ENCODE measurements around the gene PRRX2.

Gene PRRX2

DNA sequence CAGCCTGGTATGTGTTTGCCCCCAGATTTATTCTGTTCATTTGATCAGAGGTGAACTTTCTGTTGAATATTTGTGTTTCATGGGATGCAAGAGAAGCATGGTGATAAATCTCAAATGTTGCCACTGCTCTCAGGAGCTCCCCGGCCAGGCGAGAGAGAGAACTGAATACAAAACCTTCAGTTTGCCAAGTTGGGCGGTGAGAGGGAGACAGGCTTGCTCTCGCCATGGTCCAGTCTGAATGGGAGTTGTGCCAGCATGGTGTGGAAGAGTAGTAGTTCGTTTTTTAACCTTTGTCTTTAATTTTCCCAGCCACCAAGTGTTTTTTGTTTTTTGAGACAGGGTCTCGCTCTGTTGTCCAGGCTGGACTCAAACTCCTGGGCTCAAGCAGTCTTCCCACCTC, 36.7 kb upstream of the PRRX2 start:
- ChIA-PET CTCF (no interaction called here), POLR2A (no interaction called here)
- DNase-seq (ENCODE audit: extremely low spot score) = no peak
- no peak for TF ChIP-seq SUZ12 (IDR thresholded peaks at IDR 0.05)
- TF ChIP-seq FOXA1 (IDR thresholded peaks at IDR 0.05) = no peak
- TF ChIP-seq BHLHE40 (IDR thresholded peaks at IDR 0.05; ENCODE audit: borderline replicate concordance) = no peak
- TF ChIP-seq LEF1 (IDR thresholded peaks at IDR 0.05; ENCODE audit: borderline replicate concordance) = no peak

DNA sequence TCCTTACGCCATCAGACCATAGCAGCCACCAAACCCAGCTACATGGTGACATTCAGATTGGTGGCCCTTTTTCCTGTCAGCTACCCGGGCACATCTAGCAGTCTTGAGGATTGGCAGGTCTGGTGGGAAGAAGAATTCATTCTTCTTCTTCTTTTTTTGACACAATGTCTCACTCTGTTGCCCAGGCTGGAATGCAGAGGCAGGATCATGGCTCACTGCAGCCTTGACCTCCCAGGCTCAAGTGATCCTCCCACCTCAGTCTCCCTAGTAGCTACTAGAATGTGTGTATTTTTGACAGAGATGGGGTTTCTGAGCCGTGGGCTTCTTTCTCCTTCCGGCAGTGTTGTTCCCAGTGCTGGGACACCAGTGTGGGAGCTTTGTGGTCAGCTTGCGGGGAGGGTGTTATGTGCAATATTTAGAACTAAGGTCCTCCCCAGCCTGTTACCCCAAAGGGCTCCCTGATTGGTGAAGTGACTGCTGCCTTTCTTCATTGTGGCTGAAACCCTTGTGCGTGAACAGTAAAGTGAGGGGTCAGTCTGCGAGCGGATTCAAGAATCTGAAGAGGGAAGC, 36.1 kb upstream of the PRRX2 start:
- CTCF ChIA-PET = interaction anchor here (1.9 kb wide), 1 partner anchor 10 kb away, joined by 6 read pairs; no protein-coding TSS in a partner anchor
- no peak for DNase-seq (ENCODE audit: extremely low spot score)
- TF ChIP-seq FOXA1 (IDR thresholded peaks at IDR 0.05) (no peak), SP1 (IDR thresholded peaks at IDR 0.05) (no peak), TARDBP (IDR thresholded peaks at IDR 0.05) (no peak), BHLHE40 (IDR thresholded peaks at IDR 0.05; ENCODE audit: borderline replicate concordance) (no peak), SUZ12 (IDR thresholded peaks at IDR 0.05) (no peak), ARNT (IDR thresholded peaks at IDR 0.05) (no peak), FOXK2 (IDR thresholded peaks at IDR 0.05) (no peak), ELF4 (IDR thresholded peaks at IDR 0.05) (no peak)
- POLR2A ChIA-PET = no interaction called here

DNA sequence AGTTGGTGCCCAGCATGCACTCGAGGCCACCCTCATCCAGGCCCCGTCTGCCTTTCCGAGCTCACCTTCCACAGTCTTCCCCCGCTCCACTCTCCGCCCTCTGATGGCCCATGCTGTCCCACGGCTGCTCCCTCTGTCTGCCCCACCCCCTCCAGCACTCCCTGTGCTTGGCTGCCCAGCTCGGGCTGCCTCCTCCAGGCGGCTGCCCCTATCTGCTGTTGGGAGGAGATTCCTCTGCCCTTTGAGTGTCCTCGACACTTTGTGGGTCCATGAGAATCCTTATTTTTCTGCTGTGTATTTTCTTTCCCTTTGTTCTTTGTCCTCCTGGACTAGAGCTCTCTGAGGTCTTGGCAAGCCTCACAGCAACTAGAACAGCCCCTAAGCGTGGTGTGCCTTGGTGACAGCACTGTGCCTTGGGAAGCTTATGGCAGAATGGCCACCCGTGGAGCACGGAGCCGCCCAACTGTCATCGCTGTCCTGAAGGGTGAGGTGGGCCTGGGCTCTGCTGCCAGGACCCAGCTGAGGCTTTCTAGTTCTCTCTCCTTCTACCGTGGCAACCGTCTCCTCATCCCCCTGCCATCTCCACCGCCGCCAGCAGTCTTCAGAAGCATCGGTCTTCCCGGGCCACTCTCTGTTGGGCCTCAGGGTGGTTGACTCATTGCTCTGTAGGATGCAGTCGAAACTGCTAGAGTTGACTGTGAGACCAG, 34.3 kb upstream of the PRRX2 start:
- TF ChIP-seq SUZ12 (IDR thresholded peaks at IDR 0.05) (no peak), TARDBP (IDR thresholded peaks at IDR 0.05) (no peak), FOXA1 (IDR thresholded peaks at IDR 0.05) (no peak), BHLHE40 (IDR thresholded peaks at IDR 0.05; ENCODE audit: borderline replicate concordance) (no peak), ELF4 (IDR thresholded peaks at IDR 0.05) (no peak), L3MBTL2 (conservative IDR thresholded peaks at IDR 0.05) (no peak), FOXM1 (IDR thresholded peaks at IDR 0.05; ENCODE audit: borderline replicate concordance) (no peak), ARNT (IDR thresholded peaks at IDR 0.05) (no peak), NFRKB (IDR thresholded peaks at IDR 0.05) (no peak), SP1 (IDR thresholded peaks at IDR 0.05) (no peak), HDGF (IDR thresholded peaks at IDR 0.05; ENCODE audit: borderline replicate concordance) (no peak), LEF1 (IDR thresholded peaks at IDR 0.05; ENCODE audit: borderline replicate concordance) (no peak), ZNF384 (IDR thresholded peaks at IDR 0.05) (no peak), FOXK2 (IDR thresholded peaks at IDR 0.05) (no peak)
- TF ChIP-seq, protein P1, sequence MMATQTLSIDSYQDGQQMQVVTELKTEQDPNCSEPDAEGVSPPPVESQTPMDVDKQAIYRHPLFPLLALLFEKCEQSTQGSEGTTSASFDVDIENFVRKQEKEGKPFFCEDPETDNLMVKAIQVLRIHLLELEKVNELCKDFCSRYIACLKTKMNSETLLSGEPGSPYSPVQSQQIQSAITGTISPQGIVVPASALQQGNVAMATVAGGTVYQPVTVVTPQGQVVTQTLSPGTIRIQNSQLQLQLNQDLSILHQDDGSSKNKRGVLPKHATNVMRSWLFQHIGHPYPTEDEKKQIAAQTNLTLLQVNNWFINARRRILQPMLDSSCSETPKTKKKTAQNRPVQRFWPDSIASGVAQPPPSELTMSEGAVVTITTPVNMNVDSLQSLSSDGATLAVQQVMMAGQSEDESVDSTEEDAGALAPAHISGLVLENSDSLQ (IDR thresholded peaks at IDR 0.05) = no peak
- POLR2A ChIA-PET = no interaction called here
- DNase-seq (ENCODE audit: extremely low spot score) = no peak
- CTCF ChIA-PET = interaction anchor here (1.0 to 1.9 kb wide), 2 partner anchors 8 to 499 kb away, joined by 3 to 6 read pairs; no protein-coding TSS in a partner anchor

DNA sequence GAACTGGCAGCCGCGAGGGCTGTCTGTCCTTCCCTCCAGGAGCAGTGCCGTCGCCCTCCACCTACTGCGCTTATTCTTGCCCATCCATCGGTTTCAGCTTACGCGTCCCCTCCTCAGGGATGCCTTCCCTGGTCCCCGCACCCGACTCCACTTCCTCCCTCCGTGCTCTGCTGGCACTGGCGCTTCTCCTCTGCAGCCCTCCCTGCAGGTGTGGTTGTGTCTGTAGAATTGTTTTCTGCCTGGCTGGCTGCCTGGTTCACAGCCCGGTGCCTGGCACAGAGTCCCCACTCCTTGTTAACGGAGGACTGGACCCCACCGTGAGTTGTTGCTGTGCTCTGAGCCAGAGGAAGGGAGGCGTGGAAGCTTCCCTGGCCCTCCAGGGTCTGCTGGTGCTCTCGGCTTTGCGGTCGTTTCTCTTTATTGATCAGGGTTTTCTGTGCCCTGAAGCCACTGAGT, 33.7 kb upstream of the PRRX2 start:
- CTCF ChIA-PET = no interaction called here
- POLR2A ChIA-PET = no interaction called here
- no peak for DNase-seq (ENCODE audit: extremely low spot score)
- no peak for TF ChIP-seq ZNF384 (IDR thresholded peaks at IDR 0.05)
- TF ChIP-seq FOXM1 (IDR thresholded peaks at IDR 0.05; ENCODE audit: borderline replicate concordance) = no peak

DNA sequence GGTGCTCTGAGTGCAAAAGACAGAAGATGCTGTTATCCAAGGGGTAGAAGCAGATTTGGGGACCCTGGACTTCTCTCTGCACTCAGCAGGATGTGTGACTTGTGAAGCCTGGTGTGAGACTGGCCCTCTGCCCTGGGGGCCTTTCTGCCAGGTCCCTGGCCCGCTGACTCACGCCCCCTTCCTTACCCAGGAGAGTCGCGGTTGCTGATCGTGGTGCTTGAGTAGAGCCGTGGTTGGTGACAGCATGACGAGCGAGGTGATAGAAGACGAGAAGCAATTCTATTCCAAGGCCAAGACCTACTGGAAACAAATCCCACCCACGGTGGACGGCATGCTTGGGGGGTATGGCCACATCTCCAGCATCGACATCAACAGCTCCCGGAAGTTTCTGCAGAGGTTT, 33.0 kb upstream of the PRRX2 start:
- CTCF ChIA-PET = interaction anchor here (1.2 kb wide), 1 partner anchor 8 kb away, joined by 3 read pairs; no protein-coding TSS in a partner anchor
- TF ChIP-seq FOXA1 (IDR thresholded peaks at IDR 0.05) = no peak
- no peak for TF ChIP-seq FOXK2 (IDR thresholded peaks at IDR 0.05)
- TF ChIP-seq SUZ12 (IDR thresholded peaks at IDR 0.05) = no peak
- TF ChIP-seq SP1 (IDR thresholded peaks at IDR 0.05) = no peak
- no peak for TF ChIP-seq FOXM1 (IDR thresholded peaks at IDR 0.05; ENCODE audit: borderline replicate concordance)
- no peak for TF ChIP-seq ELF4 (IDR thresholded peaks at IDR 0.05)
- TF ChIP-seq CTBP1 (IDR thresholded peaks at IDR 0.05; ENCODE audit: borderline replicate concordance) = no peak
- no peak for TF ChIP-seq ARNT (IDR thresholded peaks at IDR 0.05)
- no peak for TF ChIP-seq ZNF384 (IDR thresholded peaks at IDR 0.05)
- no peak for TF ChIP-seq NFRKB (IDR thresholded peaks at IDR 0.05)
- TF ChIP-seq L3MBTL2 (conservative IDR thresholded peaks at IDR 0.05) = no peak
- TF ChIP-seq LEF1 (IDR thresholded peaks at IDR 0.05; ENCODE audit: borderline replicate concordance) = no peak
- no peak for TF ChIP-seq TARDBP (IDR thresholded peaks at IDR 0.05)
- TF ChIP-seq BHLHE40 (IDR thresholded peaks at IDR 0.05; ENCODE audit: borderline replicate concordance) = no peak
- TF ChIP-seq, protein P1 (IDR thresholded peaks at IDR 0.05) = no peak
- DNase-seq (ENCODE audit: extremely low spot score) = no peak
- POLR2A ChIA-PET = no interaction called here

DNA sequence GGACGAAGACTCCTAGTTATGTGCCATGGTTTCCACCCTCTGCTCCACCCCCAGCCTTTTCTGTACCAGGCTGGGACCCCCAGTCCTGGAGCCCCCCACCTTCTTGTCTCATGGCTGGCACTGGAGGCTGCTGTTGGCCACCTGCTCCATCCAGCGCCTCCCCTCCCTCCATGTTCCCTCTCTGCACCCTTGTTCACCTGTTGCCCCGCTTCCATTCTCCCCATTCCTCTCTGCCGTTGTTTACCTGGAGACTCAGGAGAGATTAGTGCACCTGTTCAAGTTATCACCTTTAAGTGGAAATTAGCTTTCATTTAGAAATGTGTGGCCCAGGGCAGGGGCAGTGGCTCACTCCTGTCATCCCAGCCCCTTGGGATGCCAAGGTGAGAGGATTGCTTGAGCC, 32.2 kb upstream of the PRRX2 start:
- ChIA-PET POLR2A (no interaction called here), CTCF (interaction anchor here (0.6 to 1.2 kb wide), 2 partner anchors 9 to 94 kb away, joined by 3 to 5 read pairs; no protein-coding TSS in a partner anchor)
- TF ChIP-seq CTBP1 (IDR thresholded peaks at IDR 0.05; ENCODE audit: borderline replicate concordance) = no peak
- TF ChIP-seq ELF4 (IDR thresholded peaks at IDR 0.05) = no peak
- TF ChIP-seq ZNF384 (IDR thresholded peaks at IDR 0.05) = no peak
- no peak for TF ChIP-seq FOXK2 (IDR thresholded peaks at IDR 0.05)
- TF ChIP-seq SP1 (IDR thresholded peaks at IDR 0.05) = no peak
- no peak for TF ChIP-seq TARDBP (IDR thresholded peaks at IDR 0.05)
- TF ChIP-seq HDGF (IDR thresholded peaks at IDR 0.05; ENCODE audit: borderline replicate concordance) = no peak
- TF ChIP-seq SUZ12 (IDR thresholded peaks at IDR 0.05) = no peak
- no peak for TF ChIP-seq BHLHE40 (IDR thresholded peaks at IDR 0.05; ENCODE audit: borderline replicate concordance)
- no peak for TF ChIP-seq ARNT (IDR thresholded peaks at IDR 0.05)
- no peak for TF ChIP-seq FOXA1 (IDR thresholded peaks at IDR 0.05)
- no peak for TF ChIP-seq NFRKB (IDR thresholded peaks at IDR 0.05)
- TF ChIP-seq, protein P1 (IDR thresholded peaks at IDR 0.05) = no peak
- TF ChIP-seq L3MBTL2 (conservative IDR thresholded peaks at IDR 0.05) = no peak
- DNase-seq (ENCODE audit: extremely low spot score) = no peak
